ENCODE measurements around the gene STXBP5.

DNA sequence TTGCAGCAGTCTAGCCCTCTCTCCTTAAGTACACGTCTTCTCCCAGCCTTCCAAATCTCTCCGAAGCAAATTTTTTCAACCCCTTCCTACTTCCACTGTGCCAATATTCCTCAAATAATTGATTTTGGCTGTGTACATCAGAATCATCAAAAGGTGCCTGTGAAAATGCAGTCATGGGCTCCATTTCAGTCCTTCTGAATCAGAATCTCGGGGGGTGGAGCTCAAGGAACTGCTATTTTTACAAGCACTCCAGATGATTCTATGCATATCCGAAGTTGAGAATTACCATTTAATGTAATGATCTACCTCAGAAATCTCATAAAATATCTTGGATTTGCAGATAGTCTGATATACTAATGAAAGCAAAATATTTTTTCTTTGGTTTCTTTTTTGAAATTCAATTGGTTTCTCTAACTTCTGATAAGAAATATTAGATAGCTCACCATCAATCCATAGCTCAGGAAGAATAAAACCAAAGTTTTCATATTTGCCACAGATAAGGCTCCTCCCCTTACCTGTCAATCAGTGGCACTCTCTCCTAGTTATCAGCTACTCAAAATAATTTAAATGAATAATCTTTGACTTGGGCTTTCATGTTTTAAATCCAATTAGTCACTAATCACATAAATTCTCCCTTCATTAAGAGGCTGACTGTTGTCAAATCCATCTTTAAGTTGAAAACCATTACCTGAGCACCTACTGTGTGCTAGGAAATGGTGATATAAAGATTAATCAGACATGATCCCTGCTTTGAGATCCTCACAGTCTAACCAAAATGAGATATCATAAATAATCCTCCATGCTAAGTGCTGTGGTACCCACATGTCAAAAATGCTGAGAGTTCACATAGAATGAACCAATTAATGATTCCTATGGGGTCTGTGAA is 36.4 kb upstream of the STXBP5 start:
- TF ChIP-seq POLR2A (IDR thresholded peaks at IDR 0.05), result no peak
- TF ChIP-seq CTCF (IDR thresholded peaks at IDR 0.05), result no peak

Measured in esophagus squamous epithelium (tissue), 4 donors.